NCI-H345 treated with DMSO at 0.1 percent for 48 hours (cell line): Measurements from ENCODE around the gene MYO3B.
A peak's percentile ranks its signal among the peaks of the same experiment; 100 is the strongest.

Experiments used
- DNase-seq: peaks from one replicate; lab custom pipeline; 2025; ENCODE audit not compliant: unreplicated experiment; lab: John Stamatoyannopoulos, UW

Gene MYO3B

DNA sequence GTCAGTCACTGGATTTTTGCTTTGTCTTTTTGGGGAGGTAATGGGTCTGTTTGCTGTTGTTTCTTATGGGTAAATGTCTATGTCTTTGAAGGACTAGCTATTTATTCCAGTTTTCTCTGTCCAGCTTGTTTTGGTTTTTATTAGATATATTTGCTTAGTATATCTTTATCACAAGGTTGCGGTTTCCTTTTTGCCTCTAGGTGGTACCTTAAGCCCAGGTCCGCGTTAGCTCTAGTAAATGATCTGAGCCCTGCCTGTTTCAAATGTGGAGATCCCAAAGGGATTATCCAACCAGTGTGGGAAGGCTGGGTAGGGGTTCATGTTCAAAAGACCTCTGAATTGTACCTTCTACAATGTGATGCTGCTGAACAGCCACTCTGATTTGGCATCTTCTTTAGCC lies 114.5 kb downstream of the MYO3B start:
- no peak for DNase-seq

DNA sequence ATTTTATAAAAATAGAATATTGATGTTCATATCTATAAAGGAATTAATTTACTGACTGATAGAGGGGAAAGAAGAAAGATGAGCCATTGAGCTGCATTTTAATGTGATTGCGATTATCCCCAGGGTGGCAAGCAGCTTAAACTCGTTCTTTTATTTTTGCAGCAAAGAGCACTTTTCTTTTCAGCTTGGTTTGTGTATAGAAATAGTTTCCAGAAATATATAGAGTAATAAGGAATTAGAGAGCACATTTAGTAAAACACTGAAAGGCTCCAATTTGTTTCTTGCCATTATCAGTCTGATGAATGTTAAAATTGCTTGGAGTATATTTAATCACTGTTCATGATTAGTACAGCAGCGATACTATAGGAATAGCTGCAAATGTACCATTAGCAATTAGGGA lies 119.5 kb downstream of the MYO3B start:
- DNase-seq, result no peak

DNA sequence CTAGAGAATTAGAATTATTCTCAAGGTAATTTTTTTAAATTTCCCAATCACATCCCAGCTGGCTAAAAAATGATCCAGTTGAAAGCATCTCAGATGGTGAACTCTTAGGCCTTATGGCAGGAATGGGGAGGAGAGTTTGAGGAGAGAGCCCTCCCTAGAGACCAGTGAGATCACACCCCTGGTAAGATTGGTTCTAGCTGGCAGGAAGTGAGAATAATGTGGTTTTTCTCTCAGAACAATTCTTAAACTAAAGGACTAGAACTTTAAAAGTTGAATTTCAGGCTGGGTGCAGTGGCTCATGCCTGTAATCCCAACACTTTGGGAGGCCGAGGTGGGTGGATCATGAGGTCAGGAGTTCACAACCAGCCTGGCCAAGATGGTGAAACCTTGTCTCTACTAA lies 120.2 kb downstream of the MYO3B start:
- DNase-seq, result no peak

DNA sequence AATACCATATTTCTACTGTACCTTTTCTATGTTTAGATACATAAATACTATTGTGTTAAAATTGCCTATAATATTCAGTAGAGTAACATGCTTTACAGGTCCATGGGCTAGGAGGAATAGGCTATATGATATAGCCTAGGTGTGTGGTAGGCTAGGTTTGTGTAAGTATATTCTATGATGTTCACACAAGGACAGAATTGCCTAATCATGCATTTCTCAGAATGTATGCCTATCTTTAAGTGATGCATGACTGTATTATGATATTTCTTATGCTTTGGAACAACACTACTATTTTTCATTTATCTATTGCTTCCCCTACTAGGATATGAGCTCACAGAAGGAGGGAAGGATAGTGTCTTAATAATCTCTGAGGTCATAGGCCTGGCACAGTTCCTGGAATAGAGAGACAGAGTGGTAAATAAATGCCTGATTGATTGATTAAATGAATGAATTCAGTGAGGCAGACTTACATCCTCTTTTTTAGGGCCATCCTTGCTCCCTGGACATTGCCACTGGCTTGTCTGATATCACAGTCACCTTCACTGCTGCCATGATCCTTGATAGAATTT lies 121.0 kb downstream of the MYO3B start:
- DNase-seq, result no peak

DNA sequence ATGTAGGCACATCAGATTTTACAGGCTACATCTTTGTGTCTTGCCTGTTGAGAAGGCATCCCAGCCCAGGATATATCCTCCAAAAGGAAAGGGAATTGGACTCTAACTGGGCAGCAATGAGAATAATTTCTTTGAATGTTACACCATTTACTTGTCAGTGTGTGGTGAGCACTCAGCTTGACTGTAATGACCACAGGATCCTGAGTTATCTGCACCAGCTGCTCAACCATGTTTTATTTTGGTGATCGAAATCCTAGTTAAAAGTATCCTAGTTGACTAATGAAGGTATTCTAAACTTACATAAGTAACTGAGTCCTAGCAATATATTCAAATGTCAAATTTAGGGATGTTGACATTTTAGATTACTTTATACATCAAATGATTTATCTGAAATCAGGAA lies 123.0 kb downstream of the MYO3B start:
- DNase-seq, result no peak

DNA sequence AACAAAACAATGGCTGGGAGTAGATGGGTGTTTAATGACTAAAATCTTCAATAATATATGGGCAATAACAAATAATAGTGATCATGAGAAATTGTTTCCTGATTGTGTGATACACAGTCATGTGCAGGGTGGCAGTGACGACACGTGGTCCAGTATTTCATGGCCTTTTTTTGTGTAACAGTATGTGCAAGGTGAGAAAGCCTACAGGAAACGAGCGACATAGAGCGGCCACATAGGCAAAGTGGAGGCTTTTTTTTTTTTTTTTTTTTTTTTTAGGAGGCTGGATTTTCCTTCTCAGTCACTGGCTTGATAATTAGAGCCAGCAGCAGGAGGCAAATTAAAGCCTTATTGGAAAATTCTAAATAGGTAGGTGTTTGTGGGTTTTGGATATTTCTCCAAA lies 123.7 kb downstream of the MYO3B start:
- DNase-seq, result no peak

DNA sequence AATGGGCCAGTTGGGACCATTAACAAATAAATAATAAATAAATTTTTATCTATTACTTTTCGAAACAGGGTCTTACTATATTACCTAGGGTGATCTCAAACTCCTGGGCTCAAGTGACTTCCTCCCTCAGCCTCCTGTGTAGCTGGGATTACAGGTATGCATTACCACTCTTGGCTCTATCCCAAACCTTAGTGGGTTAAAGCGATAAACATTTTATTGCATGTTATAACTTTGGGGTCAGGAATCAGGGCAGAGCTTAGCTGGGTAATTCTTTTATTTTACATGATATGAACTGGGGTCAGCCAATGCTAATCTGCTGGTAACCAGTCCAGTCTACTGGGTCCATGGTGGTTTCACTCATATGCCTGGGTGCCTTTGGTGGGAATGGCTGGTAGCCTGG lies 127.8 kb downstream of the MYO3B start:
- DNase-seq, result no peak

DNA sequence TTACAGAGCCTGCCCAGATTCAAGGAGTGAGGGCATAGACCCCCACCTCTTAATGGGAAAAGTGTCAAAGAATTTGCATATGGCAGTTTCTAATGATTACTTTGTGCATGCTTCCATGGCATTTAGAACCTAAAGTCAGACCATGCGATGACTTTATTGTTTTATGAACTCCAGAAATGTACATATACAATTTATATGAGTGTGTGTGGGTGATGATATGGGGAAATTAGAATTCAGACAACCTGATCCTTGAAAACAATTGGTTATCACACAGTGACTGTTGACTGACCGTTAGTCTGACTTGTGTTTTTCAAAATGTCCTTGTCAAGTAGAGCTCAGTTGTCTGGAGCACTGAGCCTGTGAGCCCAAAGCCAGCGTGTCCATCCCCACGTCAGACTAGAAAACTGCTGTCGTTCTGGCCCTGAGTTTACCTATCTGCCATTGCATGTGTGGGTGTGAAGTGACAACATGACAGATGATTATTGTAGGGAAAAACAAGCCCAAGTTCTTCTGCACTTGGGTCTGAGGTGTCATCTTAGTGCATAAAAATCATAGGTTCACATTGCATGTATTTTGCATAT lies 128.4 kb downstream of the MYO3B start:
- DNase-seq, result no peak

DNA sequence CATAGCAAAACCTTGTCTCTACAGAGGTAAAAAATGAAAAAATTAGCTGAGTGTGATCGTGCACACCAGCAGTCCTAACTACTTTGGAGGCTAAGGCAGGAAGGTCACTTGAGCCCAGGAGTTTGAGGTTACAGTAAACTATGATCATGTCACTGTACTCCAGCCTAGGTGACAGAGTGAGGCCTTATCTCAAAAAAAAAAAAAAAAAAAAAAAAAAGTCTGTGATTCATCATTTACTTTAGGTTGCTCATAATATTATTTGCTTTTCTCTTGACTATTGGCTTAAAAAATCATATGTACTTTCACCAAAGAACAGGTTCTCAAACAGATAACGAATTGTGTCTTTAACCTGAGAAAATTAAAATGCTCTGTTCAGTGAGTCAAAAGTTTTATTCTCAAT lies 129.1 kb downstream of the MYO3B start:
- DNase-seq, result no peak

DNA sequence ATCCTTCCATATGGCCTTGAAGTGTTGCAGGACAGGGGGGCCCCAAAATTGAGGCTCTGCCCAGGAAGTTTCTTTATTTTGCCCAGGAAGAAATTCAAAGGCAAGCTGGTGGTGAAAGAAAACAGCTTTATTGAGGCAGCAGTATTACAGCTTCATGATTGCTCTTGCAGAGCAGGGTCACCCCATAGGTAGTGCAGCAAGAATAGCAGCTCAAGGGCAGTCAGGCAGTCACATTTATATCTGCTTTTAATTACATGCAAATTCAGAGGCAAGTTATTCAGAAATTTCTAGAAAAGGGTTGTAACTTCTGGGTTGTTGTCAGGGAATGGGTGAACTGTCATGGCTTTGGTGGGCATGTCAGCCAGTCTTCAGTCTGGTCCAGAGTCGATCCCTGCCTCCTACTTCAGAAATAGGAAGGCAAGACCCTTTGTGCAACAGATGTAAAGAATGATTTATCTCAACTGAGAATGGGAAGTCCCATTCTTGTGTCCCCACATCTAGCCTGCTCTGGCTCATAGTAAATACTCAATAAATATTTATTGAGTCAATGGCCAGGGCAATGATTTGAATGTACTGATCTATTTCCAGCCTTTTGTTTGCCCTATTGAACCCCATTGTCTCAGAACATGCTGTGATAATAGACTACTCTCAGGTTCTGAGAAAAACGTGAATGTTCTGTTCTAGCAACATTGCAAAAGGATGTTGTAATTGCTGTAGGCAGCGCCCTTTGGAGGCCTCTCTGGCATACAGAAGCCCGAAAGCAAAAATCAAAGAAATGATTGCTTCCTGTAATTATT lies 129.8 kb downstream of the MYO3B start:
- DNase-seq, result no peak

DNA sequence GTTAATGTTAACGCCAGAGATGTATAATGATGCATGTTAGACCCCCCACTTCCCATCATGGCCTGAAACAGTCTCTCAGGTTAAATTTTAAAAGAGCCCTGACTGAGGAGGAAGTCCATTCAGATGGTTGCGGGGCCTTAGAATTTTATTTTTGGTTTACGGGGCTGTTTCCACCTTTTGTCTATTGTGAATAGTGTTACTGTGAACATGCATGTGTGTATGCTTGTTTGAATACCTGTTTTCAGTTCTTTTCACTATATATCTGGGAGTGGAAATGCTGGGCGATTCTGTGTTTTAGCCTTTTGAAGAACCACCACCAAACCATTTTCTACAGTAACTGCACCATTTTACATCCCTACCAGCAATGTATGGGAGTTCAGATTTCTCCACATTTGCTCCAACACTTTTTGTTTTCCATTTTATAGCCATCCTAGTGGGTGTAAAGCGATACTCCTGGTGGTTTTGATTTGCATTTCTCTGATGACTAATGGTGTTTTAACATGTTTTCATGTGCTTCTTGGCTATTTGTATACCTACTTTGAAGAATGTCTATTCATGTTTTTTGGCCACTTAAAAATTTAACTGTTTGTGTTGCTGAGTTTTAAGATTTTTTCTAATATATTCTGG lies 133.0 kb downstream of the MYO3B start:
- no peak for DNase-seq

DNA sequence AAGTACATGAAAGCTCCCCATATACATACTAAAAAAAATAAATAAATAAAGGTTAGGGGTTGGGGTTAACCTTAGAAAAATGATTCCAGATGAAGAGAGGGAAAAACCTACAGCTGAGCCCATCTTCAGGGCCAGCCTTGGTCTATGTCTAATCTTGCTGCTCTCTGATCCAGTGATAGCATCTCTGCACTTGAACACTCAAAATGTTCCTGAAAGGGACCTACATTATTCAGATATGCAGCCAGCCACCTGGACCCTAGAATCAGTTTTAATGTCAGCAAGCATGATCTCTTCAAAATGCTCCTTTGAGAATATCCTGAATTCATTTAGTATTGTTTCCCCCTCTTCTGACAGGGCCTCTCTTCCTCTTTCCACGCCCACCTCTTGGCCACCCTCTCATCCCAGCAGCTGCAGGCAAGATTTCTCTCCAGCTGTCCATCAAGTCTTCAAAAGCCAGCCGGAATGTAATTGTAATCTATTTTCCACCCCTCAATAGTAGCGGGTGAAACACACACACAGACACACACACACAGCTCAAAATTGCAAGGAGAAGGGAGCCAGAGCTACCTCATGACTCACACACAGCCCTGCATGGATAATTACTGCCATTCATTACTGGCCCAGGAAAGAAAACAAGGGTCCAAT lies 135.5 kb downstream of the MYO3B start:
- DNase-seq, result peak; percentile 77

DNA sequence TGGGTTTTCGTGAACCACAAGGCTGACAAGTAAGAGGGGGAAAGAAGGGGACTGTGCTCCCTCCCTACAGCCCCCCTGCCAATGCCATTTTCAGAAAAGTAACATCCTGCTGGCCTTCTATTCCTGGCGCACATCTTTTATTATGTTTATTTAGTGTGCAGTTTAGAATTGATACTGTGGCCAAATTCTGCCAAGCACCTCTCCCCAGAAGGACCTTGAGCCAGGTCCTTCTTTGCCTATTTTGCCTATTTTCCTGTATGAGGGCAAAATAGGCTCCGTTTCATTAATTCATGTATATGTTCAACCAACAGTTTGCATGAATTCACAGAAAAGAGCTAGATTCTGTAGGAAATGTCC lies 136.0 kb downstream of the MYO3B start:
- no peak for DNase-seq

DNA sequence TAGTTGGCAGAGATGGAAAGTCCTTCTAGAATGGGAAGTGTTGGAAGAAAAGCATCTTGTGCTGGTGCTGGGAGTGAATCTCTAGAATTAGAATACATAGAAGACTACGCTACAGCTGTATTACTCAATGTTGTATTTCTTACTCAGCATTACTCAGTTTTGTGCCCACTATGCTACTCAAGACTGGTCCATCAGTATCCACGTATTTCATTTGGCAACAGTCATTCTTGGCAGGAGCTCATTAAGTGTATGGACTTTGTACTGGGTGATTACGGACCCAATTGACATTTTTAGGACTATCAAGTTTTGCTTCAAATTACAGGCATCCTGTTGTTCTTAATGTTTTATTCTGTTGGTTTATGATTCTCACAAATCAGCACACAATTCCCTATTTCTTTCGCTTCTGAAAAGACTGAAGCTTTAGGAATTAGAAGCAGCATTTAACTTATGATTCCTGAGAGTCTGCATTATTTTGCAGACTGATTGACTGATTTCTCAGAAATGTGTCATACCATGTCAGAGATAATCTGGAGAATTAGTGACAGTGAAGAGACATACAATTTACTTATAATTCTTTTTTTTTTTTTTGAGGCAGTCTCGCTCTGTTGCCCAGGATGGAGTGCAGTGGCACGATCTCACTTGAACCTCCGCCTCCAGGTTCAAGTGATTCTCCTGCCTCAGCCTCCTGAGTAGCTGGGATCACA lies 136.9 kb downstream of the MYO3B start:
- no peak for DNase-seq

DNA sequence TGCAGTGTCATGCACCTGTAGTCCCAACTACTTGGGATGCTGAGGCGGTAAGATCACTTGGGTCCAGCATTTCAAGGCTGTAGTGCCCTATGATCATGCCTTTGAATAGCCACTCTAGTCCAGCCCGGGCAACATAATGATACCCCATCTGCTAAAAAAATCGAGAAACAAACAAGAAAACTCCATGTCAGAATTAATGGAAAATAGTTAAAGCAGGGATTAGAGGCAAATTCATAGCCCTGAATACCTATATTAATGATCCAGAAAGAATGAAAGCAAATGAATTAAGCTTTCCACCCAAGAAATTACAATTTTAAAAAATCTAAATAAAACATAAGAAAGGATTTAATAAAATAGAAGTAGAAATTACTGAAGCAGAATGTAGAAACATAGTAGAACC lies 143.0 kb downstream of the MYO3B start:
- no peak for DNase-seq

DNA sequence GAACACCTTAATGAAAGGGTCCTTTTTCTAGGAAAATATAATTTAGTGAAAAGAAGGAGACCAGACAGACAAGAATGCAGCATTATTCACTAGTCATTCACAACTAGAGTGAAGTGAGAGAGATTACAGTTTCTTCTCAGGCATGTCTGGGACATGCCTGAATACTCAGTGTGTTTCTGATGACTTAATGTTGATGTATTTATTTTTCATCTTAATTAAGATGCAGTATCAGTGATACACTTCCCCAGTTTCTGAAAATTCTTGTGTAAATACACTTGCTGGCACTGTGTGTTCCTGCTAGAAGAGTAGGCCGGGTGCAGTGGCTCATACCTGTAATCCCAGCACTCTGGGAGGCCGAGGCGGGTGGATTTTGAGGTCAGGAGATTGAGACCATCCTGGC lies 143.6 kb downstream of the MYO3B start:
- no peak for DNase-seq

DNA sequence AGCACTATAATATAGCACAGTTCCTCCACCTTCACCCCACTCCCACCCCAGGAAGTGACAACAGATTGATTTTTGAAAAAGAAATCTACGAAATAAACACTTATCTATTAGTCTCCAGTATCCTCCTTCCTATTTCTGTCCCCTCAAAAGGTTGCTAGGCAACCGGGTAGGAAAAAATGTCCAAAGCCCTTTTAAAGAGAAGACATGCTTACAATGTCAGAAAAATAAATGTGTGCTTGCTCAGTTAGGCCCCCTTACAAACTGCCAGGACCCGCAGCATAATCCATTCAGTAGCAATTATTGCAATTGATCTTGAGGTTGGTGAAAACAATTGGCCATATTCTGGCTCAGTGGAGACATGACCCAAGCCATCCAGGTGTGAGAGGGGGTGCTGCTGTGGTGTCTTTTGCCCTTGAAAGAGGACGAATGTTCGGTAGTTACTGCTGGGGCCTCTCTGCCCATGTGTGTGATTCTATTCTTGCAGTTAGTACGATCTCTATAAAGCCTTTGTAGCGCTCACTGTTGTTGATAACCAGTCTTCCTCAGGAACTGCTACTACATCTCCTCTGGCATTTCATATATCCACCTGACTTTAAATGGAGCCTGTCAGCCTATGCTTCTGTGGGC lies 144.3 kb downstream of the MYO3B start:
- no peak for DNase-seq

DNA sequence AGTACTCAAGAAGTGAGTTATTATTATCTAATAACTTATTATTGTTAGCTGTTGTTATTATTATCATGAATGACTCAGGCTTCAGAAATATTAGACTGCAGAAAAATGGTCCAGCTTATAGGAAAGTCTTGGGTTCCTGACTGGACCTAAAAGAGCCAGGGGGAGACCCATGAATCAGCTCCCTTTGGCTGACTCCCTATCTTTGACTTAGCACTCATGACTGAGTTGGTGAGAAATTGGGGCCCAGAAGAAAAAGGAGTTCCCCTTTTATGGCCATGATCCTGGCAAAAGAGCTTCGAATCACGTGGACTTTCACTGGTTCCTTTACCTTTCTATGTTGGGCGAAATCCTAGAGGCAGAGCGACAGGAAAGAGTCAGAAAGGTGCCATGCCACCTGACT lies 145.8 kb downstream of the MYO3B start:
- DNase-seq, result no peak

DNA sequence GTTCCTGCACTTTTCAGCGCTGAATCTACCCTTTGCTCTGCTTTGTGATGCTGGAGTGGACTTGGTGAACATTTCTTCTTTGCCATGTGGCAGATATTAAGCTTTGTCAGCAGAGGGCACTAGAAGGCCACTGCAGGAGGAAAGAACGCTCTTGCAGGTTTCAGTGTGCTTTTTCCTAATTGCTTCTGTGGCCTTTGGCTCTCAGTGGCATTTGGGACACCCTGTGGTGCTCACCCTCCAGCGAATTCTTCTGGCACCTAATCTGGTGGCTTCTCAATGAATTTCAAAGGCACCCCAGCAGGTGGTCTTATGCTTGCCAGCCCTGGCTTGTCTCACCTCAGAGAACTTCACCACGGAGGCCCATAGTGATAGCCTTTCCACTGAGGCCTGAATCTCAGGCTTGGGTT lies 146.7 kb downstream of the MYO3B start:
- peak; percentile 83 for DNase-seq

DNA sequence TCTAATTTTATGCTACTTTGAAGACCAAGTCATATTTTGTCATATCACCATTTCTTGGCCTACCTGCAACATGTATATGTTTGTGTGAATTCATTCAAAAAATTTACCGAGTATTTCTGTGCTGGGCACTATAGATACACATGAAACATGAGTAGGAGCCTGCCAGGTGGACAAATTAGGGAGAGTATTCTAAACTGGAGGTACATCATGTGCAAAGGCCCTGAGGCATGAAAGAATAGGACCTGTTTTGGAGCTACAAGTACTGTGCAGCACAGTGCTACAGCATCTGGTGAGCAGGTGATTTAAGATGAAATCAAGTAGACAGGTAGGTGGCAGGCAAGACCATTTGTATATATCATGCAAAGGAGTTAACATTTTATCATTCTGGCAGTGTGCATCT lies 152.9 kb downstream of the MYO3B start:
- no peak for DNase-seq
